Measurements from ENCODE around the gene SLC25A25. TPM values are rescaled to one million over a fixed set of nuclear protein-coding genes. Genes with fewer than 3 reads are reported as not detected.

Gene SLC25A25
- total and polyA plus RNA-seq, 2 of the 8 experiments (the other 6 are each of a cell fraction or from before 2014, with no cell fraction given) = 6.5 to 18.5 TPM

DNA sequence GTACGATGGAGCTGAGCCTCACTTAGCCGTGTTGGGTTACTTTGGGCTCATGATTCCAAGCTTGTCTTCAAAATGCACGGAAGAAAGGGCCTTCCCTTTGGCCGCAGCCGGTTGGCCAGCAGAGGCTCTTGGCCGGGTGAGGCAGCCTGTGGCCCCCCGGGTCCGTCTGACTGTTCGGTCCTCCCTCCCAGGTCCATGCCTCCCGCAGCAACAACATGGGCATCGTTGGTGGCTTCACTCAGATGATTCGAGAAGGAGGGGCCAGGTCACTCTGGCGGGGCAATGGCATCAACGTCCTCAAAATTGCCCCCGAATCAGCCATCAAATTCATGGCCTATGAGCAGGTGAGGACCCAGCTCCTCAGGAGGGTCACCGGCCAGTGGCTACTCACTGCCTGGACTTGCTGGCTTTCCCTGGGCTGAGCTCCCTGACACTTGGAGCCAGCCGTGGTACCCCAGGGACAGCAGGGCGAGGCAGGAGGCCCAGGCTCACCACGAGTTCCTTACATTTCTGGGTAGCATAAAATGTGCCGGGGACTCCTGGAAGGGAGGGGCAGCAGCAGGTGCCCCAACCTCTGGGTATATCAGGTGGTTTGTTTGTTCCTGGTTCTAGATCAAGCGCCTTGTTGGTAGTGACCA, 37.6 kb downstream of the SLC25A25 start:
- ChIA-PET POLR2A (ENCODE audit: partially characterized antibody) (interaction anchor here (1.8 to 12.1 kb wide), 3 partner anchors 10 to 14 kb away, joined by 5 to 119 read pairs (median 33); no protein-coding TSS in a partner anchor), CTCF (ENCODE audit: partially characterized antibody) (interaction anchor here (0.6 to 10.5 kb wide), 8 partner anchors 9 to 1915 kb away, joined by 3 to 114 read pairs (median 4); no protein-coding TSS in a partner anchor)
- H3K23me2 ChIP-seq (ENCODE audit: low read depth, low read length) = no peaks in the 10 kb centered on the region
- H4K5ac ChIP-seq (ENCODE audit: insufficient read length, low read depth, low read length) = no peak overlapping the region
- H2AFZ ChIP-seq (ENCODE audit: low read length) = no peak overlapping the region
- H3K27me3 ChIP-seq (replicated peaks in 1 of 4; ENCODE audit: control insufficient read depth in 3 of 4, extremely low read depth in 1 of 4, insufficient read depth in 3 of 4, low read length in 3 of 4) = no peaks in the 10 kb centered on the region
- no peaks in the 10 kb centered on the region for H3K9me3 ChIP-seq (ENCODE audit: insufficient read depth in 2 of 2, low read depth in 1 of 2, low read length in 1 of 2)
- H3K4ac ChIP-seq (replicated peaks; ENCODE audit: insufficient read length, low read depth, low read length) = no peak overlapping the region
- H3K18ac ChIP-seq (ENCODE audit: extremely low read depth, low read length) = no peak overlapping the region
- no peak for FAIRE-seq
- no peak overlapping the region for H2BK12ac ChIP-seq (ENCODE audit: low read depth, low read length)
- H3K4me1 ChIP-seq (replicated peaks in 1 of 4; ENCODE audit: control insufficient read depth in 3 of 4, insufficient read depth in 4 of 4, low read length in 3 of 4) = peaks cover 0 to 6% (median 4%) of the 10 kb centered on the region in 4 experiments; a peak in 5 of 7 replicates
- no peak overlapping the region for H3K4me2 ChIP-seq (ENCODE audit: insufficient read depth in 1 of 2, low read depth in 2 of 2, low read length in 2 of 2)
- H2AK5ac ChIP-seq (ENCODE audit: low read depth, low read length) = no peak overlapping the region
- peaks cover 0 to 1% of the 10 kb centered on the region in 2 experiments; a peak in 1 of 4 replicates for H3K79me2 ChIP-seq (ENCODE audit: control insufficient read depth in 1 of 2, insufficient read depth in 2 of 2, low read length in 2 of 2)
- H3K27ac ChIP-seq (ENCODE audit: low read depth, low read length) = no peak overlapping the region
- no peak overlapping the region; the same call in 1 of the 2 replicates for H2BK5ac ChIP-seq (ENCODE audit: low read depth, low read length)
- H2BK120ac ChIP-seq (replicated peaks; ENCODE audit: low read depth, low read length) = no peak overlapping the region
- DNase-seq (ENCODE audit: low read depth in 1 of 2, low spot score in 2 of 2) = no peak
- 84% methylated on average over 21 of the region's 21 CpGs; no CpG with 5 or more reads in 1 of the 2 experiments for WGBS, 2 experiments (ENCODE audit: extremely low coverage in 1 of 2, insufficient coverage in 1 of 2, insufficient read length in 1 of 2, insufficient replicate concordance in 2 of 2, low coverage in 1 of 2, low lambda C conversion rate in 2 of 2, missing lambda C conversion rate in 1 of 2)
- H4K8ac ChIP-seq (ENCODE audit: extremely low read depth, insufficient read depth, low read length) = no peak overlapping the region; the same call in 1 of the 2 replicates
- no peak overlapping the region for H2BK20ac ChIP-seq (ENCODE audit: low read length)
- H3K14ac ChIP-seq (ENCODE audit: insufficient read length) = no peak overlapping the region
- no peak overlapping the region for H3K56ac ChIP-seq (replicated peaks; ENCODE audit: insufficient read length, low read depth, low read length)
- H3K9ac ChIP-seq (replicated peaks in 1 of 4; ENCODE audit: extremely low read depth in 1 of 4, low read depth in 3 of 4, low read length in 3 of 4) = no peak overlapping the region; a peak in 1 of 7 replicates
- no peak for TF ChIP-seq POLR2AphosphoS5 (IDR thresholded peaks at IDR 0.05; ENCODE audit: low read depth, low read length)
- no peak overlapping the region for H3K23ac ChIP-seq (ENCODE audit: insufficient read length)
- H4K91ac ChIP-seq (replicated peaks; ENCODE audit: insufficient read length, low read length) = no peak overlapping the region
- peaks cover 25 to 56% (median 44%) of the 10 kb centered on the region in 4 experiments for H3K36me3 ChIP-seq (ENCODE audit: control insufficient read depth in 2 of 4, insufficient read depth in 4 of 4, low read length in 3 of 4)
- H2BK15ac ChIP-seq (ENCODE audit: low read length) = no peak overlapping the region
- H3K4me3 ChIP-seq (ENCODE audit: extremely low read depth in 1 of 4, insufficient read depth in 2 of 4, low read depth in 3 of 4, low read length in 4 of 4) = no peak overlapping the region
- peaks cover 4 to 23% of the 10 kb centered on the region in 2 experiments for H4K20me1 ChIP-seq (replicated peaks in 1 of 2; ENCODE audit: control insufficient read depth in 1 of 2, insufficient read depth in 2 of 2, low read length in 2 of 2)
- H3K79me1 ChIP-seq (ENCODE audit: low read depth, low read length) = peaks cover 2% of the 10 kb centered on the region; the same call in 1 of the 2 replicates
